GM12878 (cell line): ENCODE data around the gene PGGT1B. TPM values are rescaled to one million over a fixed set of nuclear protein-coding genes. Genes with fewer than 3 reads are reported as not detected.
A peak's percentile ranks its signal among the peaks of the same experiment; 100 is the strongest.

Experiments used
- ATF7 ChIP-seq: fragments of 450-650 bp; IDR thresholded peaks from 2 replicates; pipeline ENCODE4 v1.6.1; 2016; ENCODE audit warnings: low read depth, mild to moderate bottlenecking
- DPF2 ChIP-seq: fragments of 450-650 bp; IDR thresholded peaks from 2 replicates; pipeline ENCODE4 v1.6.1; 2017; ENCODE audit warnings: mild to moderate bottlenecking
- EED ChIP-seq: sonication (generic); IDR thresholded peaks from 2 replicates; pipeline ENCODE4 v1.6.1; 2016; ENCODE audit warnings: antibody characterized with exemption, low read depth
- HDAC2 ChIP-seq: fragments of 200-600 bp; sonication (generic); IDR thresholded peaks from 2 replicates; pipeline ENCODE4 v1.6.1; 2017
- HSF1 ChIP-seq: fragments of 150-350 bp; IDR thresholded peaks from 2 replicates; pipeline ENCODE4 v1.6.1; 2014; ENCODE audit warnings: mild to moderate bottlenecking, low read depth, low read length
- JUNB ChIP-seq: IDR thresholded peaks from 2 replicates; pipeline ENCODE4 v1.6.1; 2016; ENCODE audit warnings: antibody characterized with exemption, mild to moderate bottlenecking
- NBN ChIP-seq: fragments of 450-650 bp; IDR thresholded peaks from 2 replicates; pipeline ENCODE4 v1.6.1; 2016
- NRF1 ChIP-seq: conservative IDR thresholded peaks from 2 replicates; pipeline ENCODE4 v1.6.1; 2011; ENCODE audit warnings: mild to moderate bottlenecking, low read depth, low read length, improper control_type of control experiment
- POLR2AphosphoS2 ChIP-seq: IDR thresholded peaks from 2 replicates; pipeline ENCODE4 v1.6.1; 2011; ENCODE audit warnings: low read depth, mild to moderate bottlenecking, low read length, improper control_type of control experiment, moderate library complexity
- RAD21 ChIP-seq: IDR thresholded peaks from 2 replicates; pipeline ENCODE4 v1.6.1; 2011; ENCODE audit warnings: mild to moderate bottlenecking, low read depth, low read length, moderate library complexity; ENCODE audit not compliant: insufficient read depth
- REST ChIP-seq: IDR thresholded peaks from 2 replicates; pipeline ENCODE4 v1.6.1; 2012; ENCODE audit warnings: mild to moderate bottlenecking, low read depth, low read length
- SIX5 ChIP-seq: IDR thresholded peaks from 2 replicates; pipeline ENCODE4 v1.6.1; 2011; ENCODE audit warnings: mild to moderate bottlenecking, low read depth, low read length, moderate library complexity; ENCODE audit not compliant: severe bottlenecking
- SPI1 ChIP-seq: IDR thresholded peaks from 2 replicates; pipeline ENCODE4 v1.6.1; 2011; ENCODE audit warnings: low read depth, mild to moderate bottlenecking, low read length, moderate library complexity, borderline replicate concordance; ENCODE audit not compliant: insufficient read depth
- SREBF2 ChIP-seq: IDR thresholded peaks from 2 replicates; pipeline ENCODE4 v1.6.1; 2012; ENCODE audit warnings: mild to moderate bottlenecking, low read length
- TARDBP ChIP-seq: IDR thresholded peaks from 2 replicates; pipeline ENCODE4 v1.6.1; 2016; ENCODE audit warnings: borderline replicate concordance
- TCF3 ChIP-seq: IDR thresholded peaks from 2 replicates; pipeline ENCODE4 v1.6.1; 2012; ENCODE audit warnings: low read depth, mild to moderate bottlenecking, low read length, borderline replicate concordance; ENCODE audit not compliant: insufficient read depth
- ZNF217 ChIP-seq: fragments of 450-650 bp; IDR thresholded peaks from 2 replicates; pipeline ENCODE4 v1.6.1; 2017; ENCODE audit warnings: antibody characterized with exemption, mild to moderate bottlenecking
- polyA plus RNA-seq, 11 experiments: library from polyadenylated mRNA; depleted of rRNA in 4 of 11; unstranded in 6 of 11; stranded (reverse) in 5 of 11; fragments of >200 nt; fragmentation: Nextera tagmentation in 4 of 11; fragmentation: Illumina TruSeq in 1 of 11; extraction: Ambion mirVana in 4 of 11; extraction: Trizol in 1 of 11; gene quantifications; 1 replicate in 1 of 11; 2 replicates in 10 of 11; pipeline versions ENCODE4 v1.2.1 to v1.2.3, GENCODE V29; 2011 to 2016; ENCODE audit warnings: inconsistent platforms in 2 of 11, missing spikeins in 2 of 11, low read depth in 1 of 11
- total RNA-seq, 4 experiments: library from RNA; depleted of rRNA in 3 of 4; stranded (reverse); fragments of >200 nt in 3 of 4; fragmentation: Illumina TruSeq in 1 of 4; extraction: Trizol in 1 of 4; gene quantifications; 2 replicates each; pipeline versions ENCODE4 v1.2.1 to v1.2.3, GENCODE V29; 2013 to 2021
- TF ChIP-seq, protein P1 (sequence below): IDR thresholded peaks from 2 replicates; pipeline ENCODE4 v1.6.1; 2012; ENCODE audit warnings: improper control_type of control experiment, low read depth, low read length; ENCODE audit not compliant: insufficient replicate concordance

PGGT1B gene
- total and polyA plus RNA-seq, 10 of the 15 experiments (the other 5 are each of a cell fraction or from before 2014, with no cell fraction given), result 5.0 to 38.4 (median 13.9) TPM

DNA sequence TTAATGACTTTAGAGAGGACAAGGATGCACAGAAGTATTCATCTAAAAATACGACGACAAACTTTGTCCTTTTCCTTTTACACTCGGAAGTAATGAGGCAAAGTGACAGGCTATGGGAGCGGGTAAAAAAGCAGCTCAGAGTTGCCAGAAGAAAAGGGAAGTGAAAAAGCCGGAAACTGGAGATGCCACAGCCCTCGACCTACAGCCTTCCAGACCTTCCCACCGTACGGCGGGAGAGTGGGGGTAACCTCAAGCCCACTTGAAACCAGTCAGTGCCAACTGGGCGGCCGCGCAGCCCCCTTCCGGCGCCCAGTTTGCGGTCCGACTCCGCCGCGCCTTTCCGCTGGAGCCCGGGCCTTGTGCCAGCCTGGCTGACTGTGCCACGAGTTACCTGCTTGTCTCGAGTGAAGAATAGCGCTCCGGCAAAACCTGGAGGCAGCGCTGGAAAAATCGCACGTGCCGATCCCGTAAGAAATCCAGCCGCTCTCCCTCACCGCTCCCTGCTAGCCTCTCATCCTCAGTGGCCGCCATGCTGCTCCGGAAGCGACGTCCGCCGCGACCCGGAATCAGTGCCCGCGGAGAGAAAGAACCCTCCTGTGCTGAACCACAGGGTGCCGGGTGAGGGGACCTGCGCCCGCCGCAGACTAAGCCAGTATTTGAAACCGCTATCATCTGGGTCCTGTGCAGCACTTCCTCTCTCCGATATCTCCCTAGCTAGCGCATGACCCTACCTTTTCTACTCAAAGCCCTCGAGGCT is at the start of gene PGGT1B (continued):
- TF ChIP-seq HDAC2 (no peak), REST (0 out of 2 replicates have a peak, but pooled peaks have one; percentile 41), EED (peak; percentile 77), ATF7 (no peak), RAD21 (no peak), NBN (0 out of 2 replicates have a peak, but pooled peaks have one; percentile 5), SPI1 (peak; percentile 99), JUNB (no peak), TCF3 (0 out of 2 replicates have a peak, but pooled peaks have one; percentile 11), TARDBP (0 out of 2 replicates have a peak, but pooled peaks have one; percentile 18), DPF2 (peak; percentile 91; the same call in 1 of the 2 replicates), SIX5 (peak; percentile 42), HSF1 (no peak), POLR2AphosphoS2 (no peak), NRF1 (no peak), ZNF217 (no peak; the same call in 1 of the 2 replicates), SREBF2 (no peak)
- TF ChIP-seq, protein P1, sequence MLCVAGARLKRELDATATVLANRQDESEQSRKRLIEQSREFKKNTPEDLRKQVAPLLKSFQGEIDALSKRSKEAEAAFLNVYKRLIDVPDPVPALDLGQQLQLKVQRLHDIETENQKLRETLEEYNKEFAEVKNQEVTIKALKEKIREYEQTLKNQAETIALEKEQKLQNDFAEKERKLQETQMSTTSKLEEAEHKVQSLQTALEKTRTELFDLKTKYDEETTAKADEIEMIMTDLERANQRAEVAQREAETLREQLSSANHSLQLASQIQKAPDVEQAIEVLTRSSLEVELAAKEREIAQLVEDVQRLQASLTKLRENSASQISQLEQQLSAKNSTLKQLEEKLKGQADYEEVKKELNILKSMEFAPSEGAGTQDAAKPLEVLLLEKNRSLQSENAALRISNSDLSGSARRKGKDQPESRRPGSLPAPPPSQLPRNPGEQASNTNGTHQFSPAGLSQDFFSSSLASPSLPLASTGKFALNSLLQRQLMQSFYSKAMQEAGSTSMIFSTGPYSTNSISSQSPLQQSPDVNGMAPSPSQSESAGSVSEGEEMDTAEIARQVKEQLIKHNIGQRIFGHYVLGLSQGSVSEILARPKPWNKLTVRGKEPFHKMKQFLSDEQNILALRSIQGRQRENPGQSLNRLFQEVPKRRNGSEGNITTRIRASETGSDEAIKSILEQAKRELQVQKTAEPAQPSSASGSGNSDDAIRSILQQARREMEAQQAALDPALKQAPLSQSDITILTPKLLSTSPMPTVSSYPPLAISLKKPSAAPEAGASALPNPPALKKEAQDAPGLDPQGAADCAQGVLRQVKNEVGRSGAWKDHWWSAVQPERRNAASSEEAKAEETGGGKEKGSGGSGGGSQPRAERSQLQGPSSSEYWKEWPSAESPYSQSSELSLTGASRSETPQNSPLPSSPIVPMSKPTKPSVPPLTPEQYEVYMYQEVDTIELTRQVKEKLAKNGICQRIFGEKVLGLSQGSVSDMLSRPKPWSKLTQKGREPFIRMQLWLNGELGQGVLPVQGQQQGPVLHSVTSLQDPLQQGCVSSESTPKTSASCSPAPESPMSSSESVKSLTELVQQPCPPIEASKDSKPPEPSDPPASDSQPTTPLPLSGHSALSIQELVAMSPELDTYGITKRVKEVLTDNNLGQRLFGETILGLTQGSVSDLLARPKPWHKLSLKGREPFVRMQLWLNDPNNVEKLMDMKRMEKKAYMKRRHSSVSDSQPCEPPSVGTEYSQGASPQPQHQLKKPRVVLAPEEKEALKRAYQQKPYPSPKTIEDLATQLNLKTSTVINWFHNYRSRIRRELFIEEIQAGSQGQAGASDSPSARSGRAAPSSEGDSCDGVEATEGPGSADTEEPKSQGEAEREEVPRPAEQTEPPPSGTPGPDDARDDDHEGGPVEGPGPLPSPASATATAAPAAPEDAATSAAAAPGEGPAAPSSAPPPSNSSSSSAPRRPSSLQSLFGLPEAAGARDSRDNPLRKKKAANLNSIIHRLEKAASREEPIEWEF, result no peak
